Activated CD4-positive, alpha-beta T cell treated with anti-CD3 and anti-CD28 coated beads, Interleukin-2, amount 50 U/mL, for 16 hours (primary cell): Measurements from ENCODE around the gene TBX3.

Source experiments
- DNase-seq: peaks from one replicate; pipeline ENCODE4 v3.0.0-alpha.2; 2020

The TBX3 gene

DNA sequence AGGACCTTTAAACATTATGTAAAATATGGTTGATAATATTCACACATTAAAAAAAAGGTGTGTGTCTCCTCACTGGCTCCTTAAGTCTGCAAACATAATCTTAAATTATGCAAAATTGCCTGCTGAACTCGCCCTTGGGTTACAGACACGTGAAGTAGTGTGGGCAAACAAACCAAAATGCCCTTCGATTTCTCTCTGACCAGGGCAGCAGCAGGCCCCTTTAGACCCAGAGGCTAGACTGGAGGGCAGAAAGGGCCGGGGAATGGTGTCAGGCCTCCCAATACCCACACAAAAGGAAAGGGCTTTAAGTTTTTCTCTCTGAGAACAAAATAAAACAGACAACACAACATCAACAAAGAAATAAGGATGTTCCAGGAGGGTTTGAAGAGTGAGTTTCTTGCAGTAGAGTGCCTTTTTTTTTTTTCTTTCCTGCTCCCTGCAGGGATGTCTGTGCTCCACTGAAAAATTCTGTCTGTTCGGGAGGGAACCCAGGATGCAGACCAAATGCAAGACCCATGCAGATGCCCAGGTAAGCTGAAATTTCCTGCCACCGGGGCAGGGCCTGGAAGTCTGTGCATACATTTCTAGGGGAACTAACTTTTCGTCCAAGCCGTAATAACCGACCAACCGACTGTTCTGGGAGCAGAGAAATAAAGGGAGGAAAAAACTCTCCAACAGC, 1.7 kb downstream of the TBX3 start:
- DNase-seq = no peak

DNA sequence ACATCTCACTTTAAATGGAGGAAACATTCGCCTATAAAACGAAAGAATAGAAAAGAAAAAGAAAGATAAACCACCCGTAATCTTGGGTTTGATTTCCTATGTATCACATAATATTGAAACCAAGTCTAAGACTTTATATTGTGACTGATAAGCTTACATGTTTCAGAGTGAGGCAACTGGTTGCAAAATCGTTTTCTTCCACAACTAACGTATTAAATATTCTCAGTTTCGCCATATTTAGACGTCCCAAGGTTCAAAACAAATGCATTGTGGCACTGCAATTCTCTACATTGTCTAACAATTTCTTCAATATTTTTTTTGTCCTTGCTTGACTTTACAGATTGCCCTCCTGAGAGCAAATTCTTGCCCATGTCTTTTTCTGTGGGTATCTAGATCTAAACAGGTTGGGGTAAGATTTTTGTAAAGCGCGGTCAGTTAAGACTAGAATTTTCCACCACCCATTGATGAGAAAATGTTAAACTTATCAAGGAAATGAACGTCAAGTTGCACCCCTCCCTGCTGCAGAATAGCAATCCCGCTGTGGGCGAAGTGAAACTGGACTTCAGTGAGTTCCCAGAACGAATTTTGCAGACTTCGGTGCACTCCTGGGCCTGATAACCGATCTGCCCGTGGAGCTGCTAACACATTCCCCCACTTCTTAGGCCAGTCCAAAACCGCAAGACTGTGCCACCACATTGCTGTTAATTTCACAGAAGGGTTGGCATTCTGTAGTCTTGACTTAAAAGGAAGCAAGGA, 2.7 kb downstream of the TBX3 start:
- DNase-seq = no peak

DNA sequence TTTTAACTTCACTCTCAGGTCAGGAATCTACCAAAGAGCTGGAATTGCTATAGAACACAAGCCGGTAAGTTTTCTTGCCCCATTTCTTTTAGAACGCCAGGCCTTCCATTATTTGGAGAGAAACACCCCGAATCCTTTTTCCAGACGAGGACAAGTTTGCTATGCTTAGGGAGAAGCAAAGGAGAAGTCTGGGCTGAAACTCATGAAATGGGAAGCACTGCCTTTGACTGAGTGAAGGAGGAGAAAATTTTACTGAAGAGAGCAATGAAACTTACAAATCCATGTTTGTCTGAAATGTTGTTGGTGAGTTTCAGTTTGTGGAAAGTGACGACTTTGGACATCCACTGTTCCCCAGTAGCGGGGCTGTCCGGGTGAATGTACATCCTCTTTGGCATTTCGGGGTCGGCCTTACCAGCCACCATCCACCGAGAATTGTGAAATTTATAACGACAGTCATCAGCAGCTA, 3.3 kb downstream of the TBX3 start:
- no peak for DNase-seq

DNA sequence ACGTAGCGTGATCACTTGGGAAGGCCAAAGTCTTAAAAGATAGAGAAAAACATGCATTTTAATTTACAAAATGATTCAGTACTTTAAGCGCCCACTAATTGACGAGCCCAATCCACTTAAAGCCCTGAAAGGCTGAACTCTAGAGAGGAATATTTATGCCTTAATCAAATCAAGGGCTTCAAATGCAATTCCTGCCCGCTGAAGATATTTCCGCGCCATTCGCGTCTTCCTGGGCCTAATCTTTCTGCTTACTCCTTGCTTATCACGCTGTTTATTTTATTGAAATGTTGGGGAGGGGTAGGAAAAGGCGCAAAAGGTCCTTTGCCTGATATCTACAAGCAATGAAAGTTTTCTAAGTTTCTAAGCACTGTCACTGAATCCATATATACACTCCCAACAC, 4.0 kb downstream of the TBX3 start:
- no peak for DNase-seq

DNA sequence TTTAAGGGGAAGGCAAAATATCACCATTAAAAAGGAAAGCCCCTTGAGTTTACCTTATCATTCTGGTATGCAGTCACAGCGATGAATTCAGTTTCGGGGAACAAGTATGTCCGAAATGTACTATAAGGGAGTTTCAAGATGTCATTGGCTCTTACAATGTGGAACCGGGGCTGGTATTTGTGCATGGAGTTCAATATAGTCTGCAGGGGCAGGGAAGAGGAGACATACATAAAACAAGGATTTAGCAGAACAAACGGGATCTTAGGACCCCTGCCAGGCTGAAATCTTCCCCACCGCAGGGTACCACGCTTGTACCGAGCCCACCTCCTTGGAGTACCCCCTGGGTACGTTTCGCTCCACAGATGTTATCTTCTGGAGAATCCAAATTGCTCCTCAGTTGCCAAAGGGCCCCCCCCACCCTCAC, 4.5 kb downstream of the TBX3 start:
- no peak for DNase-seq

DNA sequence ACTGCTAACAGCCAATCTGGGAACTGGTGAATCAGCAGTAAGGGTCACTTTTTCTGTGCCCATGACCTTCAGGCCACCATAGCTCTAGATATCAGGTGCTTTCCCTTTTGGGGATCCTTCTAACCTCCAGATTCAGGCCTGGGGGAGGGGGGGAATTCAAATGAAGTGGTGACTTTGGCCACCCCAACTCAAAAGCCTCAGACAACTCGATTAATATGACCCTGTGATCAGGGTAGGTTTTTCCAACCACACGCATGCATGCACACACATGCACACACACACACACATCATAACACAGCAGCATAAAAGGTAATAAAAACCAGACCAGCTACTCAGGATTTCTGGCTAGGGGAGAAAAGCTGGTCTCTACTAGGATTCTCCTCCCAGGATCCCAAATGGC, 5.3 kb downstream of the TBX3 start:
- no peak for DNase-seq

DNA sequence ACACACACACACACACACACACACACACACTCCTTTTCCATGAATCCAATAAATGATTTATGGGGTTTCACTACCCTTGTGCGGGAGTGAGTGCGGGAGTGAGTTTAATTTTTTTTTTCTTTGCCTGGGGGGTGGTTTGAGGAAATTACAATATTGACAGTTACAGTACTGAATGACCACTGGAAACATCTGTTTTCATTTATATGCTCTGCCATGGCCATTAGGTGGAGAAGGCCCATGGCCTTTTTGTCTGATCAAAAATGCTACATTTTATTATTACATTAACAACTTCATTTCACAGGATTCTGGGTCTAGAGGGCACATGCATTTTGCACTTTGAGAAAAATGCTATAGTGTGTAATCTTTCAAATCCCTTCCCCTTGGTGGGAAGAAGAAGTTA, 5.9 kb downstream of the TBX3 start:
- DNase-seq = no peak

DNA sequence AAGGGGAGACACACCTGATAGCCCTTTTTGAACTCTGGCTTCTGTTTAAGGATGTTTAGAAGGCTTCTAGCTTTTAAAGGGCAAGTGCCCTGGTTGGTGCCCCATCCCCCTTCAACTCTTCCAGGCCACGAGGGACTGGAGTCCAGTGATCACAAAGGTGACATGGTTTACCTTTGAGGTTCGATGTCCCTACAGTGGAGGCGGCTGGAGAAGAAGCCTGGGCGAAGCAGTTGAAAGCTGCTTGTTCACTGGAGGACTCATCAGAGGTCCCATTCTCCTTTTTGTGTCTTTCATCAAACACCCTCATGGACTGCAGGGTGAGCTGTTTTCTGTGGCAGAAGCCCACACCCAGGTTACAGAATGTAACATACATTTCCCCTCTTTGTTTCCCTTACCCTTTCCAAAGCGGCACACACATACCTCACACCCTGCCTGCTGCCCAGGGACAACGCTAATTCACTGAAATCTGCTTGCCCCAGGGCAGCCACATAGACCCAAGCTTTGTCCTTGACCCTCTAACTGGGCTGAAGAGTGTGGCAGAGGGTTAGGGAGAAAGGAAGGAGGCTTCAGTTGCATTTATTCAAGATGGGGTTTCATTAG, 7.7 kb downstream of the TBX3 start:
- no peak for DNase-seq

DNA sequence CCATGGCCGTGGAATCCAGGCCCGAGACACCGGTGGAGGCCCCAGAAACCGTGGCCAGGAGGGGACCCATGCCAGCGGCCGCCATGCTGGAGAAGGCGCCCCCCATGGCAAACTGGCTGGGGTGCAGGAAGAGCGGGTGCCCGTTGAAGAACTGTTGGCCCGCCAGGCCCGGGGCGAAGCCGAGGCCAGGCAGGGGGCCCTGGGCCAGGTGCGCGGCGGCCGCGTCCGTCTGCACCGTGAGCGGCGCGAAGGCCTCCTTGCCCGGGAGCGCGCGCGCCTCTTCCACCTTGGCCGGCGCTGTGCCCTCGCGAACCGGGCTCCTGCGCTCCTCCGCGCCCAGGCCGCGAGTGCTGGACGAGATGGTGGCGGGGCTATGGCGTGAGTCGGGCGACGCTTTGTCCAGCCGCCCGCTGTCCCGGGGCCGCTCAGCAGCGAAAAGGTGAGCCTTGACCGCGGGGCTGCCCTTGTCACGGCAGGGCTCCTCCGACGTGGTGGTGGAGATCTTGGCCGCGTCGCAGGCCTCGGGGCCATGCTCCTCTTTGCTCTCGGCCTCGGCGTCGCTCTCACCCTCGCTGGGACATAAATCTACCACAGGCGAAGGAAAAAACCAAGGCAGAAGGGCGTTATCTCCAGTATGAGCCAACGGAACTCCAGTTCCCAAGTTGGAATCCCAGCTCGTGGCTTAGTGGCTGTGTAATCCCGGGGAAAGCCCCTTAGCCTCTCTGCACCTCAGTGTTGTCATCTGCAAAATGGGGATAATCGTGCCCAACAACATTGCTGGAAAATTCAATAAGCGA, 9.5 kb downstream of the TBX3 start:
- DNase-seq = no peak

DNA sequence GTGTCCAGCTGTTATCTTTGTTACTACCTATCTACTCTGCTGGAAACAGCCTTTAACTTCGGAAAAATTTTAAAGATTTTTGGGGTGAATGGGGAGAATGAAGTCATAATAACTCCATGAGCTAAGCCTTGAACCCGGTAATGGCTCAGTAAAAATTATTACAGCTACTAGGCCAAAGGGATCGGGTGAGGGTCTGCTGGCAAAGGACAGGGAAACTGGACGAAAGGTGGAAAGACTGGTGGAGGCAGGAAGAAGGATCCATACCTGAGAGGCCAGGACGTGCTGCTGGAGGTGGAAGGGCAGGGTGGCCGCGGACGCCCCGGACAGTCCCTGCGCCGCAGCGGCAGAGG, 10.1 kb downstream of the TBX3 start:
- DNase-seq = no peak

DNA sequence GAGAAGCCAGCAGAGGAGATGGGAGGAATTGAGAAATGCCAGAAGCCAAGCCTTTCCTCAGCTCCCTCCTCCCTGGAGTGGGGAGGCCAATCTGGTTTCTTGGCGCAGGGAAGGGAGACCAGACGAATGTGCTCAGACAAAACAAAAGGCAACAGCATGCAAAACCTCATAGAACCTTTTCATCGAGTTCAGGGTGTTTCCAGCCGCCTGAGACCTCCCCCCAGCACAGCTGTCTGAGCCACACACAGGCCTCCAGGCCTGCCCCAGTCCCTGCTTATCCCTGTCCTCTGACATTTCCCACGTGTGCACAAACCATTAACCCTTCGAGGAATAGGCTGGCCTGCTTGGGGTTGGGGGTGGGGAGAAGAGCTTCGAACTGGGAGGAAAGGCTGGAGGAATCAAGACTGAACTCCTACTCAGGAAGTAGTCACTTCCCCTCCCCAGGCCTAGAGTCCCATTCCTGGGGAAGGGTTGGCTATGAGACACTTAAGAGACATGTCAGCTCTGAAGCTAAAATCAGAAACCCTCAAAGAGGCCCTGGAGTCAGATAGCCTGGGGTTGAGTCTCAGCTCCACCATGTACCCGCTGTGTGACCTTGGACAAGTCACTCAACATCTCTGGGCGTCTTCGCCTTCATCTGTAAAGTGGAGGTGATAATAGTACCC, 10.7 kb downstream of the TBX3 start:
- no peak for DNase-seq

DNA sequence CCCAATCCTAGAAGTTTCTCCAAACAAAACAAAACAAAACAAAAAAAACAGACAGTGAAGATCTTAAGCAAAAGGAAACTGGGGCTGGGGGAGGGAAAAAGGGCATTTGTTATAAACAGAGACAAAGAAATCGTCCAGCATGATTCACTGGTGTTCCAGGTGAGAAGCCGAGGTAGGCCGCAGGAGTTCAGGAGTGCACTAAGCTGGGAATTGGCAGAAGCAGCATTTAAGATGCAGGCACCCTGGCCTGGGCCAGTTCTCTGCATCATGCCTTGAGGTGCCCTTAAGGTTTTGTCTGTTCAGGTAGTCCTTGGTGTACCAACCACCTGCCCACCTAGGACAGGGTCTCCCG, 11.2 kb downstream of the TBX3 start:
- DNase-seq = no peak

DNA sequence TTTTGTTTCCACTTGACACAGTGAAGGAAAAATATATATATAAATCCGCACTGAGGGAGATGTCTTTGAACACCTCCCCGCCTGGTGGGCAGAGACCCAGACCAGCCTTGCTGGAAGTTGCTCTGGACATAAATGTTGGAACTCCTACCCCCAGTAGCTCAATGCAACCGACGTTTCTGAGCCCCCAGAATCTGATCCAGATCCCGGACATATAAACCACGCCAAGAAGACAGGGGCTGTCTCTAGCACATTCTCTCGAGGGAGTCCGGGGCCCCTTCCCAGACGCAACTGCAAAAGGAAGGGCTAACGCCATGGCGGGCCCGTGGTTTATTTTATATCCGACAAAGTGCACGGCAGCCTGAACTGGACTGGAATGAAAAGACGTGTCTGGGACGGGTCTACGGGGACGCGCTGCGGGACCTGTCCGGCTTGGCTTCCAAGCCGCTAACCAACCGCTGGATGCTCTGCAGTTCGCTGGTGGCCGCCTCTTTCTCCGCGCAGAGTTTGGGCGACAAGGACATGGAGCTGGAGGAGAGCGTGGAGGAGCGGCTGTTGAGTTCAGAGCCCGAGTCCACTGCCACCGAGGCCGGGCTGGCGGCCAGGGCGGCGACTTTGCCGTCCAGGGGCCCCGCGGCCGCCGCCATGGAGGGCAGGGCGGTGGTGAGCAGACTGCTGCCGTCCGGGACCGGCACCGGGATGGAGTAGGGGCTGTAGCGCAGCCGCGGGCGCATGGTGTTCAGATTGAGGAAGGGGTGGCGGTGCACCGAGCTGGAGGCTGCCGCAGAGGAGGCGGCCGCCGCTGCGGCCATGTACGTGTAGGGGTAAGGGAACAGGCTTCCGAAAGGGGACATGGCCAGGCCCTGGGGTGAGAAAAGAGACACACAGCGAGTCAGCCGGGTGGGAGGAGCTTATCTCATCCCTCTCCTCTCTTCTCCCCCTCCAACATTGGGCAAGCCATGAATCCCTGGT, 12.2 kb downstream of the TBX3 start:
- no peak for DNase-seq

DNA sequence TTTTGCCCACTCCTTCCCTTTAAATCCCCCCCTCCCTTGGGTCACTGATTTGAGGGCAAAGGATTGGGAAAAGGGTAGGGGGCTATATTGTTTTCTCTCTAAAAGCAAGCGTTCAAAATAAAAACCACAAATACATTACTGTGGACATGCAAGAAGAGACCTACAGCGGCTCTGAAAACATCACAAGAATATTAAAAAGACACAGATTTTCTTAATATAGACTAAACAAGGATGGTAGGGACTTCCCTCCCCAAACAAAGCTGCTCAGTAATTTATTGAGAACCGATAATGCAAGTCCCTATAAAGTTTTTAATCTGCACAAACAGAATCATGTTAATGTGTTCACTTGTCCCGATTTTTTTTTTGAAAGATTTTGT, 12.9 kb downstream of the TBX3 start:
- no peak for DNase-seq

DNA sequence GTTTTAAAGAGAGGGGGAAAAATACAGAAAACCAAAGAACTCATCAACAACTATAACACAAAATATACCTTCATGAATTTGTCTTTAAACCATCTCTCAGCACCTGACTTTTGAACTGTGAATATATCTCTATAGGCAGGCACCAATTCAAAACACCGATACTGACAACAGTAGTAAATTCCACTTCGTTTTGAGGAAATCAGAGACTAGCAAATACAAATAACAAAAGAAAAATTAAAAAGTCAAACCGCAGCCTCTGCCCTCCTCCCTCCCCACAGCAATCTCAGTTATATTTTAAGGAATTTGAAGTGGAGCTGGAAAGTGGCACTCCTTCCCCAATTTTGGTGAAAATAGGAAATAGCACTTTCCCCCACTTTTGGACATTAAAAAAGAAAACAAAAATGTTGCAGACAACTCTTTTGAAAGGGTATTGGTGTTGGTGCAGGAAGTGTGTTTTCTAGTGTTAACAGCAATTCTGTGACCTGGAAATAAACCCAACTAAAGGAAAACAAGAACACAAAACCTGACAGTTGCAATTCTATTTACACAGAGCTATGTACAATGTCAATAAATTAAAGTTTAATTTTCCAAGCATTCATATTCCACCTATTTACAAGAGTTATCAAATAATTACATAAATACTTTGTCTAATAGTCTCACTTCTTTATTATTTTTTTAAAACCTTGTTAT, 13.5 kb downstream of the TBX3 start:
- no peak for DNase-seq

DNA sequence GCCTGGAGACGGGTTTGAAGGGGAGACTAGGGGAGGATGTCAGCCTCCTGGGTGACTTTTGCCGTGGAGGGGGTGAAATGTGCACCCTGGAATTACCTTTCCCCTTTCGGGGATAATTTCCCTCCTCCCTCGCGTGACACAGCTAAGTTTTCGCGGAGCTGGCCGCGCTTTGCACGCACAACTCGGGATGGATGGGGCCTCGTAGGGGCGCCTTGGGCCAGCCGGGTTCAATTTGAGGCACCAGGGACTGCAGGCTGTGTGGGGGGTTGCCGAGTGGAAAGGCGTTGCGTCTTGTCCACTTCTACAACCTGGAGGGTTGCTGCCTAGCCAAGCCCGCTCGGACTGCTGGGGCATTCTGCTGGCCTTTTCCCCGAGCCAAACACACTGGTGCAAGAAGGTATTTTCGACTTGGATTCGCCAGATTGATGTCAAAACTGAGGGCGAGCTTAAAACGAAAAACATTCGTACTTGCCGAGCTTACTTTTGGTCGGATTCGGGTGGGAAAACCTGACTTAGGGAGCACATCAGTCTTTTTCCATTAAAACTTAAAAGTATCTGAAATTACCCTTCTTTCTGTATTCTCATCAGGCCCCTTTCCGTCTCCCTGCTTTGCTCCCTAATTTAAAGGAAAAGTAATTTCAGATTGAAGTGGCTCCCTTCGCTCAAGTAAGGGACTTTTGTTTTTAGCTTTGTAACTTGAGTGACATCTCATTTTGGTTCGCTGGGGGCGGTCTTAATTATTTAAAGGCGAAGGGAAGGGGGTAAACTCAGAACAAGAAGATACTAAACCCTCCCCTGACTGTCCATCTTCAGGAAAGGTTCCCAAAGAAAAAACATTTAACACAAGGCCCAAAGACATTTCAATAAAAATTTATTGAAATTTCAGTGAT, 14.3 kb downstream of the TBX3 start:
- no peak for DNase-seq

DNA sequence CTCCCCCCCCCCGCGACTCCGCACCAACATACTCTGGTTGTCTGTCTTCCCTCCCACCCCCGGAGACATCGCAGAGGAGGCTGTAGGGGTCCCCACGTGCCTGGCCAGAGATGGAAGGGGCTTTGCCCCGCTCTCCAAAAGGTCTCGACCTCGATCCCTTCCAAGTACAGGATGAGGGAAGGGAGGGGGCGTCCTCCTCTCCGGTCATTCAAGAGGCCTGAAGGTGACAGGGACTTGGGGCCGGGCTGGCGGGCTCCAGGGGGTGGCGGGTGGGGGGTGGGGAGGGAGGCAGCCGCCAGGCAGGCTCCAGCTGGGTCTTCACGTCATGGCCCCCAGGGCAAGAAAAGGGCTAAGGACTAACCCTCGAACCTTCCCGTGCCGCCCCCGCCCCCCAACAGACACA, 15.1 kb downstream of the TBX3 start:
- DNase-seq = no peak

DNA sequence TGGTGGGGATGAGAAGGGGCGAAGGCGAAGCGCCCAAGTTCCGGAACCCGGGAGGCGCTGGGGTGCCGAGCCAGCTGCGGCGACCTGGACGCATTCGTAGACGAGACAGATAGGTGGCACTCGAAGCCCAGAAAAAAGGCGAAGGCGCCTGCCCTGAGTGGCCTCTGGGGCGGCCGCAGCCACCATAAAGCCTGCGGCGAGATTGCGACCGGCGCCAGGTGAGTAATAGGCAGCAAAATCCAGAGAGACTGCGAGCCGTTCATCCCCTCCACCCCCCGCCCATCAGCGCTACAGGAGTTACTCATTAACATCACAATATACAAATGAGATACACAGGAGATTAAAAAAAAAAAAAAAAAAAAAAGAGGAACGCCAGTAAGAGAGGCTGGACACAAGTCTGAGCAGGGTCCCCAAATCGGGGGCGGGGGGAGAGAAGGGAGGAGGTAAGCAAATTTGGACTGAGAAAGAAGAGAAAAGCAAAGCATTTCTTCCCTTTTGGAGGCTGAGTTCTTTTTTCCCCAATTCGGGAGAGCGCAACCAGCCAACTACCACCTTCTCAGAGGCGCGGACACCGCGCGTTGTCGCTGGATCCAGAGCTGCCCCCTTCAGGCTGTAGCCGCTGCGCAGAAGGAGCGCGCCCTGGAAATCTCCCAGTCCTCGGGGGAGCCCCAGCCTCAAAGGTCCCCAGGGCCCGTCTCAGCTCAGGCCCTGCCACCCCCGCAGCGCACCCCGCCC, 15.7 kb downstream of the TBX3 start:
- peak; percentile 49 for DNase-seq

DNA sequence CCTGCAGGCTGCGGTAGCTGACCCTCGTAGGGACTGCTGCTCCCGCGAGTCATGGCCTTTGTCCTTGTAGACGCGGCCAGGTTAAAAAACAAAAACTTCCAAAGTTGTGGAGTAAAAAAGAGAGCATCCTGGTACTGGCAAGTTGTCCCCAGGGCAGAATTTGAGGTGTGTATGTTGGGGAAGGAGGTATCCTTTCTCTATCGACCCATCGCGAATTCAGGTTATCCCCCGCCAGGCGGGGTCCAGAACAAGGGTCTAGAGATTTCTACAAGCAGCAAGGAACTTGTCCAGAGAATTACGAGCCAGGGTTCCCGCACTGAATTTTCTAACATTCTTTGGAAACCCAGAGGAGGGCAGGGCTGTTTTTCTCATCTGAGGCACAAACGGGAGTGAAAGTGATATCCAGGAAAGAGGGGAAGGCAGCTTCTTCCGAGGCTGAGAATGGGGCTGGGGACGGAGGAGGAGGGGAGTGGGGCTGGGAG, 16.3 kb downstream of the TBX3 start:
- DNase-seq = no peak
